DOHH2 (cell line): ENCODE data around the gene PPL.

Experiments used
- CTCF ChIP-seq: fragments of 200-600 bp; sonication (generic); IDR thresholded peaks from one replicate; pipeline ENCODE4 v1.5.1; 2014; ENCODE audit warnings: antibody characterized with exemption, mild to moderate bottlenecking, low read depth, low read length; ENCODE audit not compliant: poor library complexity, severe bottlenecking
- EZH2phosphoT487 ChIP-seq: fragments of 200-600 bp; sonication (generic); IDR thresholded peaks from 2 replicates; pipeline ENCODE4 v1.6.1; 2017; ENCODE audit warnings: borderline replicate concordance, mild to moderate bottlenecking, antibody characterized with exemption, low read length, moderate library complexity, mixed read lengths

GRCh38 chr16:4859900-4860255, 77.1 kb downstream of the PPL start:
- no peak for TF ChIP-seq CTCF
- TF ChIP-seq EZH2phosphoT487: no peak
